ENCODE measurements around the gene OVCA2. TPM values are rescaled to one million over a fixed set of nuclear protein-coding genes. Genes with fewer than 3 reads are reported as not detected.

OVCA2 gene
- total and polyA plus RNA-seq, 4 donors: 11.1 to 55.4 (median 37.4) TPM

- TF ChIP-seq, protein P1, sequence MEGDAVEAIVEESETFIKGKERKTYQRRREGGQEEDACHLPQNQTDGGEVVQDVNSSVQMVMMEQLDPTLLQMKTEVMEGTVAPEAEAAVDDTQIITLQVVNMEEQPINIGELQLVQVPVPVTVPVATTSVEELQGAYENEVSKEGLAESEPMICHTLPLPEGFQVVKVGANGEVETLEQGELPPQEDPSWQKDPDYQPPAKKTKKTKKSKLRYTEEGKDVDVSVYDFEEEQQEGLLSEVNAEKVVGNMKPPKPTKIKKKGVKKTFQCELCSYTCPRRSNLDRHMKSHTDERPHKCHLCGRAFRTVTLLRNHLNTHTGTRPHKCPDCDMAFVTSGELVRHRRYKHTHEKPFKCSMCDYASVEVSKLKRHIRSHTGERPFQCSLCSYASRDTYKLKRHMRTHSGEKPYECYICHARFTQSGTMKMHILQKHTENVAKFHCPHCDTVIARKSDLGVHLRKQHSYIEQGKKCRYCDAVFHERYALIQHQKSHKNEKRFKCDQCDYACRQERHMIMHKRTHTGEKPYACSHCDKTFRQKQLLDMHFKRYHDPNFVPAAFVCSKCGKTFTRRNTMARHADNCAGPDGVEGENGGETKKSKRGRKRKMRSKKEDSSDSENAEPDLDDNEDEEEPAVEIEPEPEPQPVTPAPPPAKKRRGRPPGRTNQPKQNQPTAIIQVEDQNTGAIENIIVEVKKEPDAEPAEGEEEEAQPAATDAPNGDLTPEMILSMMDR (IDR thresholded peaks at IDR 0.05; ENCODE audit: control extremely low read depth, extremely low read depth): no peak
- H3K9me3 ChIP-seq (ENCODE audit: control insufficient read depth in 4 of 4, insufficient read depth in 3 of 4, low read length in 3 of 4): no peaks in the 10 kb centered on the region
- no peak overlapping the region for H3K27ac ChIP-seq (ENCODE audit: low read depth in 1 of 2, low read length in 1 of 2)
- no peak for ATAC-seq (ENCODE audit: insufficient read depth, low FRiP score)
- no peak overlapping the region for H3K9ac ChIP-seq (ENCODE audit: insufficient read depth in 1 of 2, low read length in 2 of 2)
- H3K4me1 ChIP-seq (ENCODE audit: control insufficient read depth in 5 of 5, insufficient read depth in 5 of 5, low read length in 5 of 5): peaks cover 0 to 19% (median 10%) of the 10 kb centered on the region in 5 donors
- H3K4me3 ChIP-seq: no peak overlapping the region
- no peak for DNase-seq
- no peaks in the 10 kb centered on the region for H3K27me3 ChIP-seq (ENCODE audit: control insufficient read depth in 3 of 3, insufficient read depth in 3 of 3, low read length in 2 of 3)
- whole genome bisulfite sequencing, 2 donors: 78 to 85% methylated on average over 16 of the region's 16 CpGs
- no peaks in the 10 kb centered on the region for H3K36me3 ChIP-seq (ENCODE audit: control insufficient read depth in 4 of 4, insufficient read depth in 4 of 4, low read length in 4 of 4)
These were observed 39.0 kb upstream of the OVCA2 start for GRCh38 chr17:2002767-2003329.

DNA sequence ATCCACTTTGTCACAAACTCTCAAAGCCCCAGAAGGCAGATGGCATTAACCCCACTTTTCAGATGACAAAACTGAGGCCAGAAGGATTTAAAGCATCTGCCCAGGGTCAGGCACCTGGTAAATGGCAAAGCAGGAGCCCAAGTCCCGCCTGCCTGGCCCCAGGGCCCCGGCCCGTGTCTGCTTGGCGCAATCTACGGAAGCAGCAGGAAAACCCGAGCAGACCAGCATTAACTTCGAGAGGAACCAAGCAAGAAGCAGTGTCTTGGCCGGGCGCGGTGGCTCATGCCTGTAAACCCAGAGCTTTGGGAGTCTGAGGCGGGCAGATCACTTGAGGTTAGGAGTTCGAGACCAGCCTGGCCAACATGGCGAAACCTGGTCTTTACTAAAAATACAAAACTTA, 38.3 kb upstream of the OVCA2 start:
- TF ChIP-seq, protein P1 (IDR thresholded peaks at IDR 0.05; ENCODE audit: control extremely low read depth, extremely low read depth): no peak

DNA sequence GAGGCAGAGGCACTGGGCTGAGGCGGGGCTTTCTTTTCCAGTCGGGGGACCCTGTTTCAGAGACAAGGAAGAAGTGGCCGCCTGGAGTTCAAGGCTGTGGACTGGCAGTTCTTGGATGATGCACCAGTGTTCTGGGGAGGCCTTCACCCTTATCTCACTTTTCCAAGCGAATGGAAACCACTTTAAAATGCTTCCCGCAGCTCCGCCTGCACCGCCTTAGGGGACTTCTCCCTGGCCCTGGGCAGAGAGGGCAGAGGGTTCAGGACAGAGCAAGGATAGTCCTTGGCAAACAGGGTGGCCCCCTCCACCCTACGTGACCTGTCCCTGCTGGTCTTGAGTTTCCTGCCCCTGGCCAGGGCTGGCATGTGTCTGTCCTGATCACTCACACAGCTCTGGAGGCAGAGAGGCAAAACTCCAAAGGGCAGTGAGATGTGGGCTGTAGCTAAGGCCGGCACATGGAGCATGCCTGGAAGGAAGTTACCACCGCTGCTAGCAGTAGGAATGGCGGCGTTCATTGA, 37.3 kb upstream of the OVCA2 start:
- DNase-seq (no peak), ATAC-seq (ENCODE audit: insufficient read depth, low FRiP score) (no peak)
- Histone ChIP-seq H3K4me1 (ENCODE audit: control insufficient read depth in 5 of 5, insufficient read depth in 5 of 5, low read length in 5 of 5) (peaks cover 0 to 8% (median 7%) of the 10 kb centered on the region in 5 donors), H3K4me3 (no peak overlapping the region), H3K36me3 (ENCODE audit: control insufficient read depth in 4 of 4, insufficient read depth in 4 of 4, low read length in 4 of 4) (no peaks in the 10 kb centered on the region), H3K9me3 (ENCODE audit: control insufficient read depth in 4 of 4, insufficient read depth in 3 of 4, low read length in 3 of 4) (no peaks in the 10 kb centered on the region), H3K27ac (ENCODE audit: low read depth in 1 of 2, low read length in 1 of 2) (no peak overlapping the region), H3K27me3 (ENCODE audit: control insufficient read depth in 3 of 3, insufficient read depth in 3 of 3, low read length in 2 of 3) (no peaks in the 10 kb centered on the region), H3K9ac (ENCODE audit: insufficient read depth in 1 of 2, low read length in 2 of 2) (no peak overlapping the region)
- 84 to 85% methylated on average over 12 of the region's 12 CpGs for WGBS, 2 donors
- TF ChIP-seq, protein P1 (IDR thresholded peaks at IDR 0.05; ENCODE audit: control extremely low read depth, extremely low read depth): no peak

More for the DNA sequence above, 38.3 kb upstream of the OVCA2 start:
- H3K9ac ChIP-seq (ENCODE audit: insufficient read depth in 1 of 2, low read length in 2 of 2): no peak overlapping the region
- 86 to 95% methylated on average over 13 of the region's 13 CpGs for WGBS, 2 donors
- DNase-seq: no peak
- H3K27me3 ChIP-seq (ENCODE audit: control insufficient read depth in 3 of 3, insufficient read depth in 3 of 3, low read length in 2 of 3): no peaks in the 10 kb centered on the region
- ATAC-seq (ENCODE audit: insufficient read depth, low FRiP score): no peak
- no peak overlapping the region for H3K27ac ChIP-seq (ENCODE audit: low read depth in 1 of 2, low read length in 1 of 2)
- H3K36me3 ChIP-seq (ENCODE audit: control insufficient read depth in 4 of 4, insufficient read depth in 4 of 4, low read length in 4 of 4): no peaks in the 10 kb centered on the region
- no peaks in the 10 kb centered on the region for H3K9me3 ChIP-seq (ENCODE audit: control insufficient read depth in 4 of 4, insufficient read depth in 3 of 4, low read length in 3 of 4)
- no peak overlapping the region for H3K4me3 ChIP-seq
- peaks cover 0 to 14% (median 10%) of the 10 kb centered on the region in 5 donors for H3K4me1 ChIP-seq (ENCODE audit: control insufficient read depth in 5 of 5, insufficient read depth in 5 of 5, low read length in 5 of 5)
